ENCODE results near the gene DCC. TPM values are rescaled to one million over a fixed set of nuclear protein-coding genes. Genes with fewer than 3 reads are reported as not detected.

DCC gene
- total and polyA plus RNA-seq, 9 of the 15 experiments (the other 6 are each of a cell fraction or from before 2014, with no cell fraction given), result not detected

- H3K36me3 ChIP-seq (ENCODE audit: control insufficient read depth, insufficient read depth, low read length), result no peaks in the 10 kb centered on the region
- no peaks in the 10 kb centered on the region for H3K79me2 ChIP-seq (ENCODE audit: control insufficient read depth, insufficient read depth, low read length)
- CTCF ChIA-PET (ENCODE audit: low intra/inter-chr PET ratio), result no interaction called here
- H3K4me2 ChIP-seq (ENCODE audit: insufficient read depth, low read length), result no peak overlapping the region
- ATAC-seq (no peak), FAIRE-seq (no peak), DNase-seq (ENCODE audit: extremely low read depth in 1 of 4, low spot score in 3 of 4) (no peak)
- H3K4me1 ChIP-seq (replicated peaks in 1 of 2; ENCODE audit: control insufficient read depth in 2 of 2, insufficient read depth in 2 of 2, low read length in 2 of 2), result no peaks in the 10 kb centered on the region
- POLR2A ChIA-PET, result no interaction called here
- no peaks in the 10 kb centered on the region for H4K20me1 ChIP-seq (replicated peaks; ENCODE audit: control insufficient read depth, insufficient read depth, low read length)
- no peak overlapping the region for H3K27ac ChIP-seq (ENCODE audit: extremely low read depth, low read depth, low read length)
- in situ Hi-C loops (cut with MboI), result no loop called here
- H3K27me3 ChIP-seq (ENCODE audit: control insufficient read depth in 2 of 2, insufficient read depth in 2 of 2, low read length in 2 of 2), result no peaks in the 10 kb centered on the region
- no peak overlapping the region for H3K9ac ChIP-seq (ENCODE audit: insufficient read depth in 1 of 2, low read depth in 2 of 2, low read length in 2 of 2)
- no TSS peak for BruUV-seq (replicated peaks)
- H2AFZ ChIP-seq (ENCODE audit: low read depth, low read length), result no peak overlapping the region
- WGBS (ENCODE audit: insufficient coverage, low coverage, missing lambda C conversion rate), result 0% methylated on average over 3 of the region's 5 CpGs
- H3K9me3 ChIP-seq (replicated peaks; ENCODE audit: control insufficient read depth, insufficient read depth, low read depth, low read length), result no peaks in the 10 kb centered on the region
- H3K4me3 ChIP-seq, result no peak overlapping the region
- H3K9me1 ChIP-seq (ENCODE audit: control insufficient read depth, insufficient read depth, low read length), result no peaks in the 10 kb centered on the region
- intact Hi-C loops (cut with micrococcal nuclease), result no loop called here
- TF ChIP-seq MYNN (IDR thresholded peaks at IDR 0.05), result no peak
- TF ChIP-seq MYNN (CRISPR knock-in tag; IDR thresholded peaks at IDR 0.05), result no peak
- TF ChIP-seq ZNF785 (CRISPR knock-in tag; IDR thresholded peaks at IDR 0.05), result no peak
- TF ChIP-seq ZNF174 (CRISPR knock-in tag; IDR thresholded peaks at IDR 0.05), result no peak
- no peak for TF ChIP-seq MITF (IDR thresholded peaks at IDR 0.05)
- no peak for TF ChIP-seq MTA1 (IDR thresholded peaks at IDR 0.05; ENCODE audit: borderline replicate concordance)
- TF ChIP-seq MEF2D (tag; conservative IDR thresholded peaks at IDR 0.05; ENCODE audit: low read depth), result no peak
- TF ChIP-seq CEBPB (tag; IDR thresholded peaks at IDR 0.05), result no peak
- no peak for TF ChIP-seq CHD4 (IDR thresholded peaks at IDR 0.05; ENCODE audit: insufficient read depth, insufficient replicate concordance, low read depth, low read length, poor library complexity, severe bottlenecking)
- no peak for TF ChIP-seq ZNF655 (CRISPR knock-in tag; IDR thresholded peaks at IDR 0.05)
- TF ChIP-seq NFE2L1 (tag; IDR thresholded peaks at IDR 0.05; ENCODE audit: borderline replicate concordance, low read depth), result no peak
- no peak for TF ChIP-seq ZNF407 (IDR thresholded peaks at IDR 0.05; ENCODE audit: low read depth)
- TF ChIP-seq KLF10 (CRISPR knock-in tag; IDR thresholded peaks at IDR 0.05), result no peak
- no peak for TF ChIP-seq CTBP1 (IDR thresholded peaks at IDR 0.05; ENCODE audit: borderline replicate concordance)
- no peak for TF ChIP-seq TSC22D4 (tag; IDR thresholded peaks at IDR 0.05)
Measured at GRCh38 chr18:53261241-53261640, 921.2 kb downstream of the DCC start.

Measured in K562 (cell line).